ENCODE data around the gene RFTN1. TPM values are rescaled to one million over a fixed set of nuclear protein-coding genes. Genes with fewer than 3 reads are reported as not detected.

Gene RFTN1
- polyA plus RNA-seq, 2 of the 4 experiments (the other 2 are of a cell fraction): 1.8 to 3.7 TPM

GRCh38 chr3:16374047-16374934 is 139.2 kb downstream of the RFTN1 start:
- CTCF ChIA-PET: no interaction called here
- DNase-seq (ENCODE audit: low read depth in 1 of 2, low spot score in 1 of 2) (no peak), FAIRE-seq (no peak), ATAC-seq (no peak)
- POLR2A ChIA-PET: no interaction called here
- no peak overlapping the region for H3K27ac ChIP-seq
- peaks cover 9% of the 10 kb centered on the region; the same call in 2 of the 3 replicates for H3K9me3 ChIP-seq
- TF ChIP-seq NFE2L2 (conservative IDR thresholded peaks at IDR 0.05; ENCODE audit: low read length) (no peak), CHD4 (IDR thresholded peaks at IDR 0.05; ENCODE audit: borderline replicate concordance) (no peak), USF2 (IDR thresholded peaks at IDR 0.05) (no peak), PBX3 (IDR thresholded peaks at IDR 0.05) (no peak), RNF2 (IDR thresholded peaks at IDR 0.05; ENCODE audit: borderline replicate concordance, low read depth) (no peak), SREBF2 (IDR thresholded peaks at IDR 0.05) (no peak), CBX2 (IDR thresholded peaks at IDR 0.05; ENCODE audit: borderline replicate concordance, low read depth) (no peak), BCL3 (IDR thresholded peaks at IDR 0.05) (no peak), KDM1A (IDR thresholded peaks at IDR 0.05; ENCODE audit: low read depth) (no peak), FOSL2 (IDR thresholded peaks at IDR 0.05) (no peak), FOSL2 (CRISPR knock-in tag; IDR thresholded peaks at IDR 0.05) (no peak), RARB (CRISPR knock-in tag; IDR thresholded peaks at IDR 0.05) (no peak), KDM5A (IDR thresholded peaks at IDR 0.05) (no peak), RFX5 (IDR thresholded peaks at IDR 0.05) (no peak), JUNB (IDR thresholded peaks at IDR 0.05) (no peak), CBX8 (IDR thresholded peaks at IDR 0.05) (no peak), CEBPB (IDR thresholded peaks at IDR 0.05) (no peak), HDAC2 (IDR thresholded peaks at IDR 0.05) (no peak), HOXB5 (CRISPR knock-in tag; IDR thresholded peaks at IDR 0.05) (no peak), MAZ (IDR thresholded peaks at IDR 0.05; ENCODE audit: borderline replicate concordance, low read depth, low read length) (no peak)
- no peak overlapping the region for H3K4me3 ChIP-seq
- no peaks in the 10 kb centered on the region for H3K4me1 ChIP-seq
- WGBS (ENCODE audit: missing lambda C conversion rate): 78% methylated on average over 17 of the region's 17 CpGs
- no peak overlapping the region for H3K4me2 ChIP-seq

GRCh38 chr3:16373341-16373946 is 140.1 kb downstream of the RFTN1 start:
- Histone ChIP-seq H3K27ac (no peak overlapping the region), H3K4me1 (no peaks in the 10 kb centered on the region), H3K4me3 (no peak overlapping the region), H3K9me3 (peaks cover 6% of the 10 kb centered on the region; the same call in 2 of the 3 replicates), H3K4me2 (no peak overlapping the region)
- ChIA-PET CTCF (no interaction called here), POLR2A (no interaction called here)
- WGBS (ENCODE audit: missing lambda C conversion rate): 74% methylated on average over 2 of the region's 3 CpGs
- FAIRE-seq (no peak), DNase-seq (ENCODE audit: low read depth in 1 of 2, low spot score in 1 of 2) (no peak), ATAC-seq (no peak)
- TF ChIP-seq HOXB5 (CRISPR knock-in tag; IDR thresholded peaks at IDR 0.05): no peak
- TF ChIP-seq HMGXB4 (CRISPR knock-in tag; IDR thresholded peaks at IDR 0.05; ENCODE audit: borderline replicate concordance): no peak
- no peak for TF ChIP-seq NR3C1 (IDR thresholded peaks at IDR 0.05)
- no peak for TF ChIP-seq ESRRA (IDR thresholded peaks at IDR 0.05; ENCODE audit: borderline replicate concordance, low read length)
- no peak for TF ChIP-seq CBX8 (IDR thresholded peaks at IDR 0.05)
- no peak for TF ChIP-seq SMC3 (IDR thresholded peaks at IDR 0.05)
